A549 (cell line): ENCODE measurements around the gene ATG13. TPM values are rescaled to one million over a fixed set of nuclear protein-coding genes. Genes with fewer than 3 reads are reported as not detected.

Experiments
- ATAC-seq, 2 experiments: fragments of 200-7000 bp in 1 of 2; fragments of >200 bp in 1 of 2; cut with Nextera tagmentation in 1 of 2; cut with Tn5 transposase in 1 of 2; 3 replicates each; pipeline versions ENCODE4 v1.8.0 to v1.9.1; 2018 to 2020; ENCODE audit warnings: mild to moderate bottlenecking in 1 of 2, moderate library complexity in 1 of 2
- CTCF ChIA-PET: fragments of 300-600 bp; sonication (Branson Sonifier 250); formaldehyde crosslinking; extraction: SDS; loops from one replicate; lab custom pipeline; 2021; ENCODE audit warnings: antibody characterized with exemption, inconsistent platforms; lab: Yijun Ruan, JAX
- POLR2A ChIA-PET: fragments of 350-600 bp; formaldehyde crosslinking; extraction: SDS; loops from one replicate; lab custom pipeline; 2021; ENCODE audit warnings: antibody characterized with exemption, inconsistent platforms; lab: Yijun Ruan, JAX
- DNase-seq, 2 experiments: peaks; one replicate each; pipeline versions ENCODE4 v3.0.0 to v3.0.0-alpha.2; 2011 to 2016; ENCODE audit warnings: low read depth in 1 of 2, low spot score in 1 of 2
- FAIRE-seq: peaks from 2 replicates; lab custom pipeline; 2011; peaks lifted over from hg19 to GRCh38; lab: Jason Lieb, UNC
- H3K27ac ChIP-seq, 2 experiments: fragments of >200 bp; sonication (Bioruptor Twin); formaldehyde crosslinking; 3 replicates each; pipeline ENCODE4 v1.5.1; 2016 to 2017
- H3K4me1 ChIP-seq: fragments of >200 bp; sonication (Bioruptor Twin); formaldehyde crosslinking; 3 replicates; pipeline ENCODE4 v1.6.1; 2016
- H3K4me2 ChIP-seq: fragments of >200 bp; sonication (Bioruptor Twin); formaldehyde crosslinking; 3 replicates; pipeline ENCODE4 v1.6.1; 2016
- H3K4me3 ChIP-seq: fragments of >200 bp; sonication (Bioruptor Twin); formaldehyde crosslinking; 3 replicates; pipeline ENCODE4 v1.5.1; 2016
- H3K9me3 ChIP-seq: fragments of >200 bp; sonication (Bioruptor Twin); formaldehyde crosslinking; 3 replicates; pipeline ENCODE4 v1.6.1; 2016
- CBX2 ChIP-seq: fragments of 200-600 bp; sonication (generic); IDR thresholded peaks from 2 replicates; pipeline ENCODE4 v1.6.1; 2016; ENCODE audit warnings: low read depth, mild to moderate bottlenecking, borderline replicate concordance
- CBX8 ChIP-seq: fragments of 200-600 bp; sonication (generic); IDR thresholded peaks from 2 replicates; pipeline ENCODE4 v1.6.1; 2016
- CEBPB ChIP-seq, 2 experiments: fragments of >200 bp in 1 of 2; sonication (Bioruptor Twin) in 1 of 2; formaldehyde crosslinking in 1 of 2; IDR thresholded peaks; 2 replicates each; pipeline ENCODE4 v1.6.1; 2012 to 2016
- CHD2 ChIP-seq: fragments of 150-350 bp; IDR thresholded peaks from 2 replicates; pipeline ENCODE4 v1.6.1; 2014; ENCODE audit warnings: low read length; ENCODE audit not compliant: partially characterized antibody
- EHF ChIP-seq: fragments of 250-450 bp; sonication (Bioruptor Pico); IDR thresholded peaks from 2 replicates; pipeline ENCODE4 v1.5.0; 2020; ENCODE audit warnings: mild to moderate bottlenecking
- FOSB ChIP-seq: fragments of 250-450 bp; sonication (Bioruptor Pico); IDR thresholded peaks from 2 replicates; pipeline ENCODE4 v1.5.0; 2020; ENCODE audit warnings: mild to moderate bottlenecking, moderate library complexity
- GATA3 ChIP-seq: IDR thresholded peaks from 2 replicates; pipeline ENCODE4 v1.6.1; 2012; ENCODE audit warnings: borderline replicate concordance
- HDAC2 ChIP-seq: fragments of 200-600 bp; sonication (generic); IDR thresholded peaks from 2 replicates; pipeline ENCODE4 v1.6.1; 2016
- HES2 ChIP-seq: fragments of >200 bp; sonication (Bioruptor Twin); formaldehyde crosslinking; IDR thresholded peaks from 2 replicates; pipeline ENCODE4 v1.6.1; 2016
- HEYL ChIP-seq: fragments of 250-450 bp; sonication (Bioruptor Pico); IDR thresholded peaks from 2 replicates; pipeline ENCODE4 v1.8.0; 2021; ENCODE audit warnings: mild to moderate bottlenecking, moderate library complexity
- HMGXB4 ChIP-seq: fragments of 250-450 bp; sonication (Bioruptor Pico); IDR thresholded peaks from 2 replicates; pipeline ENCODE4 v1.5.0; 2021; ENCODE audit warnings: mild to moderate bottlenecking, moderate library complexity, borderline replicate concordance
- HOXB13 ChIP-seq: fragments of 250-450 bp; sonication (Bioruptor Pico); IDR thresholded peaks from 2 replicates; pipeline ENCODE4 v1.5.0; 2020; ENCODE audit warnings: low read depth, mild to moderate bottlenecking, moderate library complexity
- MAZ ChIP-seq: fragments of 150-350 bp; IDR thresholded peaks from 2 replicates; pipeline ENCODE4 v1.6.1; 2014; ENCODE audit warnings: antibody characterized with exemption, low read depth, low read length, borderline replicate concordance
- NFE2L2 ChIP-seq: fragments of 150-350 bp; conservative IDR thresholded peaks from 2 replicates; pipeline ENCODE4 v1.6.1; 2014; ENCODE audit warnings: low read length
- POLR2AphosphoS2 ChIP-seq: conservative IDR thresholded peaks from 2 replicates; pipeline ENCODE4 v1.6.1; 2012; ENCODE audit warnings: low read length, improper control_type of control experiment, inconsistent platforms
- SREBF2 ChIP-seq: fragments of 450-650 bp; IDR thresholded peaks from 2 replicates; pipeline ENCODE4 v1.6.1; 2014; ENCODE audit warnings: mild to moderate bottlenecking, moderate library complexity
- WGBS: methylation state at CpG from one replicate; pipeline ENCODE4 v1.1.6; 2017; ENCODE audit errors: missing lambda C conversion rate; 5-methylcytosine and 5-hydroxymethylcytosine counted together
- polyA plus RNA-seq, 4 experiments: library from polyadenylated mRNA; depleted of rRNA in 3 of 4; stranded (reverse); fragments of >200 nt; fragmentation: RNase III in 1 of 4; extraction: RNeasy Plus Mini Kit Qiagen cat#74134 plus additional on column Dnase treatment in 1 of 4; gene quantifications; 2 replicates in 3 of 4; 3 replicates in 1 of 4; pipeline ENCODE4 v1.2.3, GENCODE V29; 2011 to 2017
- TF ChIP-seq, protein P1 (sequence below): fragments of 150-350 bp; IDR thresholded peaks from 2 replicates; pipeline ENCODE4 v1.6.1; 2014; ENCODE audit warnings: low read depth, mild to moderate bottlenecking, low read length
- TF ChIP-seq, protein P2 (sequence below): IDR thresholded peaks from 2 replicates; pipeline ENCODE4 v1.6.1; 2012

Gene ATG13
- polyA plus RNA-seq, 2 of the 4 experiments (the other 2 are of a cell fraction) = 39.5 to 58.6 TPM

DNA sequence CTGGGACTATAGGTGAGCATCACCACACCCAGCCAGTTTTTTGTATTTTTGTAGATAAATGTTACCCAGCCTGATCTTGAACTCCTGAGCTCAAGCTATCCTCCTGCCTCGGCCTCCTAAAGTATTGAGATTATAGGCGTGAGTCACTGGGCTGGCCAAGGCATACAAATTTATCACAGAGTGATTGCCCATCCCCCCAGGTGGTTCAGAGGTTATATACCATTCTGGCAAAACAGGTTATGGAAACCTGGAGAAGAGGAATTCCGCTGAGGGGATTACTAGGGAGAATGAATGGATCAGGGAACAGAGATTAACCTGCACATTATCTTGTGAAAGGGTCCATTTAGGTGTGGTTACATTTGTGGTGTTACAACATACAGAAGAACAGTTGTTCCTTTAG lies 8.1 kb downstream of the ATG13 start:
- 94% methylated on average over 3 of the region's 3 CpGs for WGBS
- no peak for TF ChIP-seq CEBPB (IDR thresholded peaks at IDR 0.05)
- TF ChIP-seq CHD2 = no peak
- Histone ChIP-seq H3K4me1 (no peaks in the 10 kb centered on the region), H3K4me2 (no peak overlapping the region), H3K9me3 (no peaks in the 10 kb centered on the region), H3K4me3 (no peak overlapping the region), H3K27ac (no peak overlapping the region)
- FAIRE-seq (no peak), ATAC-seq (no peak), DNase-seq (no peak)
- POLR2A ChIA-PET = interaction anchor here (0.7 kb wide), 1 partner anchor 309 kb away, joined by 3 read pairs; no protein-coding TSS in a partner anchor
- CTCF ChIA-PET = interaction anchor here (0.9 to 2.9 kb wide), 2 partner anchors 135 to 184 kb away, joined by 3 to 9 read pairs; no protein-coding TSS in a partner anchor

DNA sequence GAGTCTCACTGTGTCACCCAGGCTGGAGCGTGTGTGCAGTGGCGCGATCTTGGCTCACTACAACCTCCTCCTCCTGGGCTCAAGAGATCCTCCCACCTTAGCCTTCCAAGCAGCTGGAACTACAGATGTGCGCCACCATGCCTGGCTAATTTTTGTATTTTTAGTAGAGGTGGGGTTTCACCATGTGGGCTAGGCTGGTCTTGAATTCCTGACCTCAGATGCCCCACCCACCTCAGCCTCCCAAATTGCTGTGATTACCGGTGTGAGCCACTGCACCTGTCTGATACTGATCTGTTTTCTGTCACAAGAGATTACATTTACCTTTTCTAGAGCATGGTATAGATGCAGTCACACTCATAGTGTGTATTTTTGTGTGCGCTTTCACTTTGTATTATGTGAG lies 11.6 kb downstream of the ATG13 start:
- no peak for ATAC-seq
- POLR2A ChIA-PET = no interaction called here
- WGBS = 91% methylated on average over 6 of the region's 6 CpGs
- no peak for DNase-seq
- H3K9me3 ChIP-seq = no peaks in the 10 kb centered on the region
- H3K4me1 ChIP-seq = no peaks in the 10 kb centered on the region
- H3K4me2 ChIP-seq = no peak overlapping the region
- H3K4me3 ChIP-seq = no peak overlapping the region
- CTCF ChIA-PET = interaction anchor here (2.2 kb wide), 1 partner anchor 11 kb away, joined by 16 read pairs; the partner anchor contains the start of genes ATG13 and HARBI1
- TF ChIP-seq NFE2L2 = no peak
- H3K27ac ChIP-seq = no peak overlapping the region
- no peak for FAIRE-seq

GRCh38 chr11:46630237-46630636 lies 12.9 kb downstream of the ATG13 start:
- Histone ChIP-seq H3K27ac (no peak overlapping the region), H3K4me1 (no peaks in the 10 kb centered on the region), H3K4me2 (no peak overlapping the region)
- CTCF ChIA-PET = interaction anchor here (1.7 to 2.2 kb wide), 2 partner anchors 10 to 12 kb away, joined by 4 to 16 read pairs; partner anchors contain the start of genes ATG13 and HARBI1
- POLR2A ChIA-PET = no interaction called here
- FAIRE-seq (no peak), ATAC-seq (no peak), DNase-seq (no peak)
- WGBS = 97% methylated on average over 1 of the region's 1 CpG
- TF ChIP-seq POLR2AphosphoS2 (no peak), FOSB (CRISPR knock-in tag) (no peak), HEYL (CRISPR knock-in tag) (no peak), CBX2 (no peak), MAZ (no peak), CBX8 (no peak), HES2 (no peak), EHF (CRISPR knock-in tag) (no peak), SREBF2 (no peak), HMGXB4 (CRISPR knock-in tag) (no peak), CEBPB (IDR thresholded peaks at IDR 0.05) (no peak), HOXB13 (CRISPR knock-in tag) (no peak), HDAC2 (no peak), GATA3 (no peak)
- TF ChIP-seq, protein P1, sequence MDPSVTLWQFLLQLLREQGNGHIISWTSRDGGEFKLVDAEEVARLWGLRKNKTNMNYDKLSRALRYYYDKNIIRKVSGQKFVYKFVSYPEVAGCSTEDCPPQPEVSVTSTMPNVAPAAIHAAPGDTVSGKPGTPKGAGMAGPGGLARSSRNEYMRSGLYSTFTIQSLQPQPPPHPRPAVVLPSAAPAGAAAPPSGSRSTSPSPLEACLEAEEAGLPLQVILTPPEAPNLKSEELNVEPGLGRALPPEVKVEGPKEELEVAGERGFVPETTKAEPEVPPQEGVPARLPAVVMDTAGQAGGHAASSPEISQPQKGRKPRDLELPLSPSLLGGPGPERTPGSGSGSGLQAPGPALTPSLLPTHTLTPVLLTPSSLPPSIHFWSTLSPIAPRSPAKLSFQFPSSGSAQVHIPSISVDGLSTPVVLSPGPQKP = no peak
- TF ChIP-seq, protein P2, sequence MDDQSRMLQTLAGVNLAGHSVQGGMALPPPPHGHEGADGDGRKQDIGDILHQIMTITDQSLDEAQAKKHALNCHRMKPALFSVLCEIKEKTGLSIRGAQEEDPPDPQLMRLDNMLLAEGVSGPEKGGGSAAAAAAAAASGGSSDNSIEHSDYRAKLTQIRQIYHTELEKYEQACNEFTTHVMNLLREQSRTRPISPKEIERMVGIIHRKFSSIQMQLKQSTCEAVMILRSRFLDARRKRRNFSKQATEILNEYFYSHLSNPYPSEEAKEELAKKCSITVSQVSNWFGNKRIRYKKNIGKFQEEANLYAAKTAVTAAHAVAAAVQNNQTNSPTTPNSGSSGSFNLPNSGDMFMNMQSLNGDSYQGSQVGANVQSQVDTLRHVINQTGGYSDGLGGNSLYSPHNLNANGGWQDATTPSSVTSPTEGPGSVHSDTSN = no peak
- TF ChIP-seq, all 56 proteins: peak for 0
- Histone ChIP-seq H3K4me3 (no peak overlapping the region), H3K9me3 (no peaks in the 10 kb centered on the region)
